ENCODE results near the gene MYO1F.
A peak's percentile ranks its signal among the peaks of the same experiment; 100 is the strongest.

MYO1F gene

GRCh38 chr19:8490395-8490760, 86.9 kb downstream of the MYO1F start:
- no peak for DNase-seq (ENCODE audit: low read depth)

- no peak for DNase-seq (ENCODE audit: low read depth)
Measured at GRCh38 chr19:8489561-8490394, 87.5 kb downstream of the MYO1F start.

- no peak for DNase-seq (ENCODE audit: low read depth)
Measured at GRCh38 chr19:8488365-8488764, 88.9 kb downstream of the MYO1F start.

GRCh38 chr19:8487137-8487851, 89.9 kb downstream of the MYO1F start:
- peak; percentile 45 for DNase-seq (ENCODE audit: low read depth)

GRCh38 chr19:8486661-8487136, 90.5 kb downstream of the MYO1F start:
- DNase-seq (ENCODE audit: low read depth) = no peak

- no peak for DNase-seq (ENCODE audit: low read depth)
Measured at GRCh38 chr19:8485561-8486371, 91.5 kb downstream of the MYO1F start.

- DNase-seq (ENCODE audit: low read depth) = no peak
Measured at GRCh38 chr19:8484331-8484894, 92.8 kb downstream of the MYO1F start.

- no peak for DNase-seq (ENCODE audit: low read depth)
Measured at GRCh38 chr19:8483165-8483564, 94.1 kb downstream of the MYO1F start.

- DNase-seq (ENCODE audit: low read depth) = no peak
Measured at GRCh38 chr19:8482696-8483095, 94.5 kb downstream of the MYO1F start.

- no peak for DNase-seq (ENCODE audit: low read depth)
Measured at GRCh38 chr19:8481616-8482015, 95.6 kb downstream of the MYO1F start.

GRCh38 chr19:8481201-8481600, 96.0 kb downstream of the MYO1F start:
- DNase-seq (ENCODE audit: low read depth) = no peak

GRCh38 chr19:8478598-8478997, 98.6 kb downstream of the MYO1F start:
- DNase-seq (ENCODE audit: low read depth) = no peak

- DNase-seq (ENCODE audit: low read depth) = no peak
Measured at GRCh38 chr19:8477889-8478288, 99.4 kb downstream of the MYO1F start.

- no peak for DNase-seq (ENCODE audit: low read depth)
Measured at GRCh38 chr19:8476524-8476923, 100.7 kb downstream of the MYO1F start.

GRCh38 chr19:8475005-8475404, 102.2 kb downstream of the MYO1F start:
- no peak for DNase-seq (ENCODE audit: low read depth)

- no peak for DNase-seq (ENCODE audit: low read depth)
Measured at GRCh38 chr19:8473648-8474476, 103.4 kb downstream of the MYO1F start.
